Glomerular endothelial cell (primary cell): ENCODE results near the gene MARS1. TPM values are rescaled to one million over a fixed set of nuclear protein-coding genes. Genes with fewer than 3 reads are reported as not detected.
"Not testable (repeated sequence)": the region's sequence is repeated elsewhere in the genome, so short reads cannot be mapped to it uniquely, and the experiment has no call there.

Source experiments
- DNase-seq: peaks from one replicate; pipeline ENCODE4 v3.0.0-alpha.2; 2011; ENCODE audit warnings: low read depth, low spot score; ENCODE audit errors: extremely low read depth
- total RNA-seq: library from RNA; depleted of rRNA; stranded (reverse); fragments of >200 nt; gene quantifications from 2 replicates; pipeline ENCODE4 v1.2.3, GENCODE V29; 2015

MARS1 gene
- 83.9 and 199 TPM in 2 replicates for total RNA-seq

DNA sequence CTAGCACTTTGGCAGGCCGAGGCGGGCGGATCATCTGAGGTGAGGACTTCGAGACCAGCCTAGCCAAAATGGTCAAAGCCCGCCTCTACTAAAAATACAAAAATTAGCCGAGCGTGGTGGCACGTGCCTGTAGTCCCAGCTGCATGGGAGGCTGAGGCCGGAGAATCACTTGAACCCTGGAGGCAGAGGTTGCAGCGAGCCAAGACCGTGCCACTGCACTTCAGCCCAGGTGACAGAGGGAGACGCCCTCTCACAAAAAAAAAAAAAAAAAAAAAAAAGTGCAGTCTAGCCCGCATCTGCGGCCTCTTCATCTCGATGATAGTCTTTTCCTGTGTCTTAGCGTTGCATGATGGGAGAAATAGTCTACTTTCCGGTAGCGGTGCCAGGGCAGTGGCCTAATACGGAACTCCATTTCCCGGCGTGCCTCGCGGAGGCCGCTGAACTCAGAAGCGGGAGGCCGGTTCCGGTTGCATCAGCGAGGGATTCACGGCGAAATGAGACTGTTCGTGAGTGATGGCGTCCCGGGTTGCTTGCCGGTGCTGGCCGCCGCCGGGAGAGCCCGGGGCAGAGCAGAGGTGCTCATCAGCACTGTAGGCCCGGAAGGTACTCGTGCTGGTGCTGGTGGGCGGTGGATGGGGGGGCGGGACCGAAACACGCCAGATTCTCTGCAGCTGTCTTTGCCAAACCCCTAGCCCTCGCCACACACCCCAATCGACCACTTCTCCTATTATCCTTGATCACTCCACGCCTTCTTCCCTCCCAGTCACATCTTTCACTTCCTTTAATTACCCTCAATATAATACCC lies at the start of gene MARS1:
TSS of gene MARS1 (plus strand) at position 472 of the 805 bp plus-strand sequence. CDS start at position 495, 23 bp downstream.
- DNase-seq, result peak; percentile 72

DNA sequence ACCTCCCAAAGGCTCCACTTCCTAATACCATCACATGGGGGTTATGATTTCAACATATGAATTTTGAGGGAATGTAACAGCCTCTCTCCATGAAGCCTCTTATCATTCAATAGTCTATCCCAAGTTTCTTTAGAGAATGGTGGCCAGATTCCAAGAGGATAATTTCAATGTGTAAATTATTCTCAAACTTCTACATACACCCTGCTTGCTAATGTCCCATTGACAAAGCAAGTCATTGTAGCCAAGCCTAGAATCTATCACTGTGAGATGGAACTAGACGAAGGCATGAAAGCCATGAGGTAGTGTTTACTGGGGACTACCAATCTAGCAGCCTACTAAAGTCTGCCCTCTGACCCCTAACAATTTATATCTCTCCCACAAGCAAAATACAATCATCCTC lies 49.5 kb upstream of the MARS1 start:
- DNase-seq, result no peak

- DNase-seq, result no peak
These were observed 48.1 kb upstream of the MARS1 start for GRCh38 chr12:57439762-57440266.

DNA sequence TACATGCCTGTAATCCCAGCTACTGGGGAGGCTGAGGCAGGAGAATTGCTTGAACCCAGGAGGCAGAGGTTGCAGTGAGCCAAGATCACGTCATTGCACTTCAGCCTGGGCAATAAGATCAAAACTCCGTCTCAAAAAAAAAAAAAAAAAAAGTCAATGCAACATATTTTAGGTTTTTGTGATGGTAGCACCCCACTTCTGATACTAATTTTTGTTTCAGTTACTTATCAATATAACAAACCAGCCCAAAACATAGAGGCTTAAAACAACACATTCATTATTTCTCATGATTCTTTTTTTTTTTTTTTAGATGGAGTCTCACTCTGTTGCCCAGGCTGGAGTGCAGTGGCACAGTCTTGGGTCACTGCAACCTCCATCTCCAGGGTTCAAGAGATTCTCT lies 46.5 kb upstream of the MARS1 start:
- DNase-seq, result not testable (repeated sequence)

- no peak for DNase-seq
These were observed 45.9 kb upstream of the MARS1 start for GRCh38 chr12:57441846-57442427.

- not testable (repeated sequence) for DNase-seq
These were observed 43.5 kb upstream of the MARS1 start for GRCh38 chr12:57444337-57444736.

DNA sequence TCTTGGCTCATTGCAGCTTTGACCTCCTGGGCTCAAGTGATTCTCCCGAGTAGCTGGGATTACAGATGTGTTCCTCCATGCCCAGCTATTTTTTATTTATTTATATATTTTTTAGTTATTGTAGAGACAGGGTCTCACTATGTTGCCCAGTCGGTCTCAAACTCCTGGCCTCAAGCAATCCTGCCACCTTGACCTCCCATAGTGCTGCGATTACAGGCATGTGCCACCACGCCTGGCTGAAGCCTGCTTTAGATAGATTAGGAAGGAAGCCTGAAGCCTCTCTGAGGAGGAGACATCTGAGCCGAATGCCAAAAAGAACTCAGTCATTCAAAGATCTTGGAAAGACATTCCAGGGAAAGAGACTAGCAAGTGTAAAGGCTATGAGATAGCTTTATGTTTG lies 43.1 kb upstream of the MARS1 start:
- no peak for DNase-seq

DNA sequence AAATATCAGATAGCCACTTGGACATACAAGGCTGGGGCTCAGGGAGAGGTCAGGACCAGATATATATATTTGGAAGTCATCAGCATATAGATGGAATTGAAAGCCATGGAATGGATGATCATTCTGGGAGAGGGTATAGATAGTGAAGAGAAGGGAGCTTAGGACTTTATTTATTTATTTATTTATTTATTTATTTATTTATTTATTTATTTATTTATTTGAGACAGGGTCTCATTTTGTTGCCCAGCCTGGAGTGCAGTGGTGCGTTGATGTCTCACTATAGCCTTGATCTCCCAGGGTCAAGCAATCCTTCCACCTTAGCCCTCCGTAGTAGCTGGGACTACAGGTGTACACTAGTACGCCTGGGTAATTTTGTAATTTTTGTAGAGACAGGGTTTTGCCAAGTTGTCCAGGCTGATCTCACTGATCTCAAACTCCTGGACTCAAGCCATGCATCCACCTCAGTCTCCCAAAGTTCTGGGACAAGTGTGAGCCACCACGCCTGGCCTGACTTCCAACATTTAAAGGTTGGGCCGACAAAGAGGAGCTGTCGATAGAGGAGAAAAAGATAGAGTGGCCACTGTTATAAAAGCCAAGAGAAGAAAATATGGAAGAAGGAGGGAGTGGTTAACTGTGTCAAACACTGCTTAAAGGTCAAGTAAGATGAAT lies 41.4 kb upstream of the MARS1 start:
- no peak for DNase-seq

DNA sequence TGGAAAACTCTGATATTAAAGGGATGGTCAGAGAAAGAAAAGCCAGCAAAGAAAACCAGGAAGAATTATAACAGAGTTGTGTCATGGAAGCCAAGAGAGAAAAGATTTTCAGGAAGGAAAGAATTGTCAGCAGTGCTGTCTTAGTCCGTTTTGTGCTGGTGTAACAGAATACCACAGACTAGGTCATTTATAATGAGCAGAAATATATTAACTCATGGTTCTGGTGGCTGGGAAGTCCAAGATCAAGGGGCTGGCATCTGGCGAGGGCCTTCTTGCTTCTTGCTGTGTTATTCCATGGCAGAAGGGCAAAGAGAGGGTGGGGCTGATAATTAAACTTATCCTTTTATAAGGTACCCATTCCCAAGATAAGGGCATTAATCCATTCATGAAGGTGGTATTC lies 39.2 kb upstream of the MARS1 start:
- DNase-seq, result no peak

GRCh38 chr12:57449375-57449774 lies 38.5 kb upstream of the MARS1 start:
- DNase-seq, result no peak

DNA sequence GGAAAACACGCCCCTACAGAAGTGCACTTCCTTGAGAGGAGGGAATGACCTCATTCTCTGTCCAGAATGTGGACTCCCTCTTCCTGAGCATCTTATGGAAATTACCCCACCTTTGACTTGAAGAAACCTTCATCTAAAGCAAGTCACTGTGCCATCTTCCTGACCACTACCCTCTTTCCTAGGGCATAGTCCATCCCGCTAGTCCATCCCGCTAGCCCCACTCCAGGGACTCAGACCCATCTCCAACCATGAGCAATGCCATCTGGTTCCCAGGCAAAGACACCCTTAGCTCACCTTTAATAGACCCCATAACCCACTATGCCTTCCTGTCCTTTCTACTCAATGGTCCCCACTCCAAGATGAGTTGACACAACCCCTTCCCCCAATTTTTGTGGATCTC lies 37.8 kb upstream of the MARS1 start:
- DNase-seq, result no peak

- DNase-seq, result no peak
These were observed 36.6 kb upstream of the MARS1 start for GRCh38 chr12:57451233-57451778.

GRCh38 chr12:57452181-57452936 lies 35.5 kb upstream of the MARS1 start:
- DNase-seq, result no peak

GRCh38 chr12:57452937-57453509 lies 34.8 kb upstream of the MARS1 start:
- peak; percentile 31 for DNase-seq

- DNase-seq, result no peak
These were observed 33.7 kb upstream of the MARS1 start for GRCh38 chr12:57454213-57454565.

DNA sequence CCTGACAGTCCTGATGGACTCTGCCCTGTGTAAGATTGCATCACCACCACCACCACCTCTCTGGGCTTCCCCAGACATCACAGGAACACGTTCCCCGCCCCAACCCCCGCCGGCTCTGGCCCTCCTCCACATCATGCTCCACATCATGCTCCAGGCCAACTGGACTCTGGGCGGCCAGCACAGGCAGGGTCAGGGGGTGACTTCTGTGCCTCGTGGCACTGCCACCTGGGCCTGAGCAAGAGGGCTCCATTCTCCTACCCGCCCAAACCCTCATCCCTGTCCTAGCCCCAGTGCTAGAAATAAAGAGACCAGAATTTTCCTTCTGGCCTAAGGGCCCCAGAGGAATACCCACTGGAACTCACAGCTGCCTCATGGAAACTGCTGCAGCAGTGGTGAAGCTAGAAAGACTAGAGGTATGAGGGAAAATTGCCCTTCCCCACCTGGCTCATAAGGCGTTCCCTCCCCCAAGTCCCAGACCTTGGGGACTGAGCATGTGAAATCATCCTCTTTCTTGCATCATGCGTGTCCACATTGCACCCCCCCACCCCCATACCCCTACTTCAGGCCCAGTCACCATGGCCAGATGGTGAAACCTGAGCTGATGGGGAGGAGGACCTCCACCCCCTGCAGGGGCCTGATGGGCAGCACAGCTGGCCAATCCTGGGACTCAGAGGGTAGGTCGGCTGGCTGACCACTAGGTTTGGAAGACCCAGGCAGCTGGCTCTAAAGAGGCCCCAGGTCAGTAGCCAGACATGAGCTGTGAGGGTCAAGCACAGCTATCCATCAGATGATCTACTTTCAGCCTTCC lies 33.1 kb upstream of the MARS1 start, which contains the start of gene INHBE:
TSS of gene INHBE (plus strand) at position 742 of the 808 bp plus-strand sequence. CDS start 230 bp downstream, outside the sequence.
- no peak for DNase-seq

DNA sequence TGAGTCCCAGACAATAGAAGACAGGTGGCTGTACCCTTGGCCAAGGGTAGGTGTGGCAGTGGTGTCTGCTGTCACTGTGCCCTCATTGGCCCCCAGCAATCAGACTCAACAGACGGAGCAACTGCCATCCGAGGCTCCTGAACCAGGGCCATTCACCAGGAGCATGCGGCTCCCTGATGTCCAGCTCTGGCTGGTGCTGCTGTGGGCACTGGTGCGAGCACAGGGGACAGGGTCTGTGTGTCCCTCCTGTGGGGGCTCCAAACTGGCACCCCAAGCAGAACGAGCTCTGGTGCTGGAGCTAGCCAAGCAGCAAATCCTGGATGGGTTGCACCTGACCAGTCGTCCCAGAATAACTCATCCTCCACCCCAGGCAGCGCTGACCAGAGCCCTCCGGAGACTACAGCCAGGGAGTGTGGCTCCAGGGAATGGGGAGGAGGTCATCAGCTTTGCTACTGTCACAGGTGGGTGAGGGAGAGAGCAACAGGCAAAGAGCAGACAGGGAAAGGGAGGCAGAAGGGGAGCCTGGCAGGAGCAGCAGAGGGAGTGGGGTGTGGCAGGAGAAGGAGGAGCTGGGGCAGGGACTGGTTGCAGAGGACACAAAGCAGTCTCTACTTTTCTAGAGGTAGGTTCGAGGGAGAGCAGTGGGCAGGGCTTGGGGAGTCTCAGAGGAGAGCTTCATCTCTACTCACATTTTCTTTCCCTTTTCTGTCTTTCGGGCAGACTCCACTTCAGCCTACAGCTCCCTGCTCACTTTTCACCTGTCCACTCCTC lies 32.3 kb upstream of the MARS1 start:
- no peak for DNase-seq

GRCh38 chr12:57456145-57456700 lies 31.6 kb upstream of the MARS1 start:
- no peak for DNase-seq
